Activated naive CD8-positive, alpha-beta T cell treated with anti-CD3 and anti-CD28 coated beads, Interleukin-2, amount 50 U/mL, for 24 hours (primary cell): Measurements from ENCODE around the gene PPP2R2B.

Experiments
- ATAC-seq: fragments of 150-1000 bp; cut with Tn5 transposase; one replicate; pipeline ENCODE4 v1.10.0; 2021
- DNase-seq: peaks from one replicate; pipeline ENCODE4 v3.0.0; 2021
- H3K27ac Mint-ChIP-seq: one replicate; pipeline ENCODE4 v1.8.0; 2021; ENCODE audit warnings: mild to moderate bottlenecking, mixed read lengths
- H3K27me3 Mint-ChIP-seq: one replicate; pipeline ENCODE4 v1.8.0; 2021; ENCODE audit warnings: mixed read lengths
- H3K36me3 Mint-ChIP-seq: one replicate; pipeline ENCODE4 v1.8.0; 2021; ENCODE audit warnings: low read depth, mixed read lengths
- H3K4me1 Mint-ChIP-seq: one replicate; pipeline ENCODE4 v1.8.0; 2021; ENCODE audit warnings: mixed read lengths
- H3K4me3 Mint-ChIP-seq: one replicate; pipeline ENCODE4 v1.8.0; 2021; ENCODE audit warnings: mild to moderate bottlenecking, moderate library complexity, mixed read lengths
- H3K9me3 Mint-ChIP-seq: one replicate; pipeline ENCODE4 v1.8.0; 2021; ENCODE audit warnings: mixed read lengths

PPP2R2B gene

DNA sequence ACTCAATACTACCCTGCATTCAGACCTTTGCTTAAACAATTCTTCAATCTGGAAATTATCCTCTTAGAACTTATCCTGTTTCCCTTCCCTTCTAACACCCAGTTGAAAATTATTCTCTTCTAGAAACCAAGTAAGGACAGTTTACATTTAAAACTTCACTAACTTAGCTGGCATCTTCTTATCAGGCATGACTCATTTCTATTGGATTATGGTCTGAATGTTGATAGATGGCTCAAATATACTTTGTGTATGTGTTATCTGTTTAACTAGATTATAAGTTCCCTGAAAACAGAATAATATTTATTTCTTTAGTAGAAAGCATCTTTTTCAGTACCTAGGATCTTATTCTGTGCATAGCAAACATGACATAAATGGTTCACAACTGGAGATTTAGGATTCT, 161.9 kb downstream of the PPP2R2B start:
- ATAC-seq, result no peak

DNA sequence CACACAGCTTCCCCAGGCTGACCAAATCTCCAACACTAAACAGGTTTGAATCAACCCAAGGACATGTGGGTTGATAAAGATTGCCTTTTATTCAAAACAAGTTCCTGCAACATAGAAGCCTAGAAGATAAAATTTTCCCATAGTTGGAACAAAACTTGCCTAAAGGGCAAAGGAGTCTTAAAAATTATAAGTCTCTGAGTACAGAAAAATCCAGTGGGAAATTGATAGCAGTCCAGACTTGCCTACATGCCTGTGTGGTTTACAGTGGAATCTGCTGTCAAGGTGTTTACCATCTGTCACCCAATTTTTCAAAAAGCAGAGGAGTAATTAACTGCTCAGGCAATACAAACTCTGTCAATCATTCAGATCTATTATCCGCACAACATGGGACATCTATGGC, 168.2 kb downstream of the PPP2R2B start:
- no peak overlapping the region for H3K27ac Mint-ChIP-seq
- H3K27me3 Mint-ChIP-seq, result no peaks in the 10 kb centered on the region
- peaks cover 4% of the 10 kb centered on the region for H3K9me3 Mint-ChIP-seq
- H3K4me3 Mint-ChIP-seq, result no peak overlapping the region
- DNase-seq (no peak), ATAC-seq (no peak)
- no peaks in the 10 kb centered on the region for H3K36me3 Mint-ChIP-seq
- H3K4me1 Mint-ChIP-seq, result no peaks in the 10 kb centered on the region

More for the DNA sequence above, 161.9 kb downstream of the PPP2R2B start:
- H3K9me3 Mint-ChIP-seq, result no peaks in the 10 kb centered on the region
- DNase-seq, result no peak
- no peaks in the 10 kb centered on the region for H3K4me1 Mint-ChIP-seq
- H3K27ac Mint-ChIP-seq, result no peak overlapping the region
- H3K27me3 Mint-ChIP-seq, result no peaks in the 10 kb centered on the region
- no peaks in the 10 kb centered on the region for H3K36me3 Mint-ChIP-seq
- H3K4me3 Mint-ChIP-seq, result no peak overlapping the region

DNA sequence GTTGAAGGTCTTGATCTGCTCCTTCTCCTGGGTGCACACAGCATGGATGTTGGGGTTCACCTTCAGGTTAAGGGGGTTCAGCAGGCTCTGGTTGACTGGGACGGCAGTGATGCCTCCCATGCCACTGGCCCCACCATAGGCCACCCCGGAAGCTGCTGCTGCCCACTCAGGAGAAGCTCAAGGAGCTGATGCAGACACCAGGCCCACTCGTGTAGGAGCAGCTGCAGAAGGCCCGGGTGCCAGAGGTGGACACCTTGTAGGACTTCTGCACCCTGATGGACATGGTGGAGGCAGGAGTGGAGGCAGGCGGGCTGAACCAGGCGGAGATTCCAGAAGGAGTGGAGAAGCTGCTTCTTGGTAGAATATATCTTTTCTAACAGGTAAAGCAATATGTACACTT, 171.2 kb downstream of the PPP2R2B start:
- DNase-seq (no peak), ATAC-seq (no peak)
- Mint-ChIP-seq H3K27ac (no peak overlapping the region), H3K4me1 (peaks cover 4% of the 10 kb centered on the region), H3K27me3 (no peaks in the 10 kb centered on the region), H3K4me3 (no peak overlapping the region), H3K9me3 (peaks cover 4% of the 10 kb centered on the region), H3K36me3 (no peaks in the 10 kb centered on the region)

DNA sequence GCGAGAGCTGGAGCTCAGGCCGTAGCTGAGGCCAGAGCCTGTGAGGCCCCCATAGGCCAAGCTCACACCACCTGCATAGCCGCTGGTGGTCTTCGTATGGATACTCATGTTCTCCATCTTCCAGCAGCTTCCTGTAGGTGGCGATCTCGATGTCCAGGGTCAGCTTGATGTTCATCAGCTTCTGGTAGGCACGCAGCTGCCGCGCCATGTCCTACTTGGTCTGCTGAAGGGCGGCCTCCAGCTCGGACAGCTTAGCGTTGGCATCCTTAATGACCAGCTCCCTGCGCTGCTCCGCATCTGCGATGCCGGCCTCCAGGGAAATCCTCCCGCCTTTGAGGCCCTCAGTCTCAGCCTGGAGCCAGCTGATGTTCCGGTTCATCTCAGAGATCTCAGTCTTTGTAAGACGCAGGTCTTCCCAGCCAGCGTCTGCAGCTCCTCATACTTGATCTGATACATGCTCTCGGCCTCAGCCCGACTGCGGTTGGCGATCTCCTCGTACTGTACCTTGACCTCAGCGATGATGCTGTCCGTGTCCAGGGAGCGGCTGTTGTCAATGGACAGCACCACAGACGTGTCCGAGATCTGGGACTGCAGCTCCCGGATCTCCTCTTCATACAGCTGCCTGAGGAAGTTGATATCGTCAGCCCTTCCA, 172.1 kb downstream of the PPP2R2B start:
- Mint-ChIP-seq H3K27ac (no peak overlapping the region), H3K9me3 (peaks cover 4% of the 10 kb centered on the region), H3K36me3 (no peaks in the 10 kb centered on the region), H3K4me3 (no peak overlapping the region), H3K27me3 (no peaks in the 10 kb centered on the region), H3K4me1 (peaks cover 4% of the 10 kb centered on the region)
- no peak for DNase-seq
- no peak for ATAC-seq

DNA sequence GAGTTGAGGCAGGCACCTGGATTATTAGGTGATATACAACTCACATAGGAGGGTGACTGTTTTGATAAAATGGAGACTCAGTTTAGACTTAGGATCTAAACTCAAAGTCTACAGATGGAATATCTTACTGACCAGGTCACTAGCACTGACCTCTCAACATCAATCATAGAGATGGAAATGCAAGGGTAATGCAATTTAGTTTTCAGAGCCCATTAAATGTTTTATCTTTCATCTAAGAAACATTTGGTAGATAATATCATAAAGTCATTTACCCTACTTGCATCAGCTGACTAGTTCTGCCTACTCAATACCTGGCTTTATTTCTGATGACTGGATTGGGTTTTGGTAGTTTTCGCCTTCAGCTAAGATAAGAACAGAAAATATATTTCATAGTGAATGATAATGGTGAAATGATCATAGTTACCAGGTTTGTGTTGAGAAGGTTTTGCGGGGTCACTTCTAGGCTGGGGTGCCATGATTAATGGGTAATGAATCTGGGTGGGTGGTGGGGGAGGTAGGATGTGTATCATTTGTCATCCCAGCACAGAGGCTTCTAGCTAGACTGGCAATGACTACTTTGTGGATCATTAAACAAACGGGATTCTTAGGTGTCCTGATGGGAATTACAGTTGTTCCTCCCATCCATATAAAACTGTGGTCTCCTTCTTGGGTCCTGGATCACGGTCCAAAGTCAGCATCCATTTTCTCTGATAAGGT, 173.4 kb downstream of the PPP2R2B start:
- Mint-ChIP-seq H3K4me1 (peaks cover 4% of the 10 kb centered on the region), H3K36me3 (no peaks in the 10 kb centered on the region), H3K4me3 (no peak overlapping the region), H3K27ac (no peak overlapping the region), H3K9me3 (peaks cover 4% of the 10 kb centered on the region), H3K27me3 (no peaks in the 10 kb centered on the region)
- ATAC-seq (no peak), DNase-seq (no peak)

DNA sequence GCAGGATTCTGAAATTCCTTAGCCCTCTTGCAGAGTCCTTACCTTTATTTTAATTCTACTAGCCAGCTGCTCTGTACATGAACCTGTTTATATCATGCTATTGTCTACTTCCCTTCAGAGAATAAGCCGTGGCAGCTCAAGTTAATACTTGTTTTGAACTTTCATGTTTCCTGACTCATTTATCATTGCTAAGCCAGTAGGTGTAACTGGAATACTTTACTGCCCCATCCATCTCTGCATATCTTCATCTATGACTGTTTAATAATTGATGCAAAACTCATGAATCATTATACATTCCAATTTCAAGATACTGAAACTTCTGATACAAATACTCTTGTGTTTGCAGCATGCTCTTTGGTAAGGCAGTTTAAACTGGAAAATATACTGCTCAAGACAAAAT, 174.7 kb downstream of the PPP2R2B start:
- ATAC-seq (no peak), DNase-seq (no peak)
- H3K36me3 Mint-ChIP-seq, result no peaks in the 10 kb centered on the region
- H3K27ac Mint-ChIP-seq, result no peak overlapping the region
- H3K27me3 Mint-ChIP-seq, result no peaks in the 10 kb centered on the region
- H3K4me3 Mint-ChIP-seq, result no peak overlapping the region
- no peaks in the 10 kb centered on the region for H3K9me3 Mint-ChIP-seq
- H3K4me1 Mint-ChIP-seq, result peaks cover 4% of the 10 kb centered on the region

DNA sequence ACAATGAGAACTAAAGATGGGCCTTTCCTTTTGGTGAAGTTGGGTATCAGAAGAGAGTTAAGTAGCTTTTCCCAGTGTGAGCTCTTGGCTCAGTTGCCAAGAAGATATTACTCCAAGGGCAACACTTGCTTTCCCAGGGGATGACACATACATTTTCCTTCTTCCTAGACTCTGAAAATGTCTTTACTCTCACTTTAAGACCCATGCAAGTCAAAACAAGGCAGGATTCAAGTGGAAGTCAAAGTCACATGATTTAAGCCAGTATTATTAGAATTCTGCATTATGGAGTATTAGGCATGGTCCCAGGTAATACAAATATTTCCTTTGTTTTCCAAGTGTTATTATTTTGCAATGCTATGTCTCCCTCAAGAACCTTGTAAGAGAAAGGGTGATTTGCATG, 175.1 kb downstream of the PPP2R2B start:
- H3K9me3 Mint-ChIP-seq, result no peaks in the 10 kb centered on the region
- H3K27me3 Mint-ChIP-seq, result no peaks in the 10 kb centered on the region
- no peak overlapping the region for H3K4me3 Mint-ChIP-seq
- H3K36me3 Mint-ChIP-seq, result no peaks in the 10 kb centered on the region
- H3K27ac Mint-ChIP-seq, result no peak overlapping the region
- DNase-seq (no peak), ATAC-seq (no peak)
- peaks cover 6% of the 10 kb centered on the region for H3K4me1 Mint-ChIP-seq

DNA sequence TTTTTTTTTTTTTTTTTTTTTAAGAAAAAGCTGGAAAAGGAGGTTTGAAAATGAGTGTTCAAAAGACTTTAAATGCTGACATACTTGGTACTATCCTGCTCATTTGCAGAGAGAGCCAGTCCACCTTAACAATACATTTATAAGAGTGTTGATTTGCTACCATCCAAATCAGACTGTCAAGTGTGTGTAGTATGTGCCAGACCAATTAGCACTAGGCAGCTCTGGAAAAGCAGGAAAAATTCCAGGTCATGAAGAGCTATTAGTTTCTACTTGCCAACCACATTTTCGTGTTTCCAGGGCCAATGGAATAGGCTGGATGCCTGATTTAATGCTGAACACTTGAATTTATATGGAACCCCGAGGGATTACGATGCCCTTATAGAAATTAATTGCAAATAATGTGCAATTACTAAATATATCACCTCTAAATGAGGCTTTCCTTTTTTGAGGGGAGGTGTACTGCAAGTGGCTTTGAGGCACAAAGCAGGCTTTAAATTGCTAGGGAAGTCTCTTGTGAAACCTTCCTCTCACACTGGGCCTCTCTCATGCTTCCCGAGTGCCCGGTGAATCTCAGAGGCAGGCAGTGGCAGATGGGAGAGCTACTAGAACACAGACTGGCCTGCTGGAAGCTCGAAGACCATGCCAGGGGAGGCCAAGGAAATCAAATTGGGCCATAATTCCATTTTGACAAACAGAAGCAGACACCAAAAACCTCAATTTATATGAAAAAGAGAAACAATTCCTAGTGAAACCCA, 178.7 kb downstream of the PPP2R2B start:
- DNase-seq (no peak), ATAC-seq (no peak)
- H3K27ac Mint-ChIP-seq, result no peak overlapping the region
- H3K9me3 Mint-ChIP-seq, result no peaks in the 10 kb centered on the region
- H3K4me3 Mint-ChIP-seq, result no peak overlapping the region
- H3K27me3 Mint-ChIP-seq, result no peaks in the 10 kb centered on the region
- H3K36me3 Mint-ChIP-seq, result no peaks in the 10 kb centered on the region
- peaks cover 6% of the 10 kb centered on the region for H3K4me1 Mint-ChIP-seq

DNA sequence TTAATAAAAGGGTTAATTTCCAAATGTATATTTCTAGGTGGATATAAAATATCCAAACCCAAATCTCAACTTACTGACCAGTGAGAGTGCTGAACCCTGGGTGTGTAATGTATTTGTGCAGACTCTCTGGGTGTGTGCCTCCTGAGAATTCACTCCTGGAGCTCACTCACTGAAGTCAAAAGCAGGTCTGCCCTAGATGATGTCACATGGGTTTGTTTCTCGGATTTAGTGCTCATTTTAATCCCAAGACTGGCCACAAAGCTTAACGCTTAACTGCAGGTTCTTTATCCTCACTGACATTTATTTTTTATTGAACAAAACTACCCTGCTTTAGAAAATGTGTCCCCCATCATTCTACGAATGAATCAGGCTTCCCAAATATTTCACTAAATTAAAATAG, 179.4 kb downstream of the PPP2R2B start:
- Mint-ChIP-seq H3K27ac (no peak overlapping the region), H3K36me3 (no peaks in the 10 kb centered on the region), H3K4me3 (no peak overlapping the region), H3K4me1 (peaks cover 6% of the 10 kb centered on the region), H3K9me3 (no peaks in the 10 kb centered on the region), H3K27me3 (no peaks in the 10 kb centered on the region)
- ATAC-seq (no peak), DNase-seq (no peak)

DNA sequence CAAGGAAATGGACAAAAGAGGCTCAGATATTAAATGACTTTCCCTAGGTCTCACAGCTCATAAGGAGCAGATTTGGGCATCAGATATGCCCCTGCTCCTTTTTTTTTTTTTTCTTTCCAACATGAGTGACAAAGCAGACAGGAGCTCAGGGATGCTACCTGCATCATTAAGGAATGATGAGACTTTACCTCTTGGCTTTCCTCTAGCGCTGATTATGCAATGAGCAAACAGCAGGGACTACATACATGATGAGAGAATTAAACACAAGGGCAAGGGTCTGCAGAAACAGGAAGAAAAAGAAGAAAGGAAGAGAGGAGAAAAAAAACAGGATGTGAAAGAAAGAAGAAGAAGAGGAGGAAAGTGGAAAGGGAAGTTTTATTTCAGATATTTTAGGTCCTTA, 179.9 kb downstream of the PPP2R2B start:
- Mint-ChIP-seq H3K4me3 (no peak overlapping the region), H3K9me3 (no peaks in the 10 kb centered on the region), H3K36me3 (no peaks in the 10 kb centered on the region), H3K27me3 (no peaks in the 10 kb centered on the region), H3K27ac (no peak overlapping the region), H3K4me1 (peaks cover 6% of the 10 kb centered on the region)
- DNase-seq (no peak), ATAC-seq (no peak)

DNA sequence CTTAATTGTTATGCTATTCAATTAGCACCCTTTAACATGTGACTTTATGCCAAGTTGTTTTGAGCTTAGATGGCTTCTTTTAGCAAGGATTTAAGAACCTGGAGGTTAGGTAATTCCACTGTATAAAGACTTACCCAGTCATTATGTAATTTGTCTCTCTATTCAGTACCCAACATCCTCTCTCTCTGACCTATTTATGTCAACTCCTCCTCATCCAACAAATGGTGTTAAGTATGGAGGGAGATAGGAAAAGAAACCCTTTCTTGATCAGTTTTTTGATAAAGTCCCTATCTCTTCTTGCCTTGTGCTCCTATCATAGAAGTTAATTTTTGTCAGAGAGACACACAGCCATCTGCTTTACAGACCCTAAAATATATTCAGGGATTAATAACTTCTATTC, 181.3 kb downstream of the PPP2R2B start:
- Mint-ChIP-seq H3K9me3 (no peaks in the 10 kb centered on the region), H3K4me1 (peaks cover 2% of the 10 kb centered on the region), H3K27ac (no peak overlapping the region), H3K36me3 (no peaks in the 10 kb centered on the region), H3K4me3 (no peak overlapping the region), H3K27me3 (no peaks in the 10 kb centered on the region)
- DNase-seq, result no peak
- no peak for ATAC-seq

DNA sequence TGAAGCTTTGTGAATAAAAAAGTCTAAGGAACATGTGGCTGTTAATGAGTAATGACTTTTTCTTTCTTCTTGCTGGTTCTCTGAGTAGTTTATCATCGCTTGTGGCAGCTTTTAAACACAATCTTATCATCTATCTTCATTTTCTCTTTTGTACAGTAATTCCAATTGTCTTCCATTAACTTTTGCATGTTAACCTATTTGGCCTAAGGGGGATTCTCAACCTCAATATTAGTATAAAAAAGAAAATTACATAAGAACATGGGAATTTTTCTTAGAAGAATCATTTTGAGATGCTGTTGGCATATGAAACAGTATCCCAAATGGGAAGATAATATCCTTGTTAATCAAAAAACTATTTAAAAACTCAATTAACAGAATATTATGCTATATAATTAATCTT, 182.9 kb downstream of the PPP2R2B start:
- Mint-ChIP-seq H3K27ac (no peak overlapping the region), H3K9me3 (no peaks in the 10 kb centered on the region), H3K4me1 (peaks cover 2% of the 10 kb centered on the region), H3K36me3 (no peaks in the 10 kb centered on the region), H3K4me3 (no peak overlapping the region), H3K27me3 (no peaks in the 10 kb centered on the region)
- DNase-seq (no peak), ATAC-seq (no peak)

DNA sequence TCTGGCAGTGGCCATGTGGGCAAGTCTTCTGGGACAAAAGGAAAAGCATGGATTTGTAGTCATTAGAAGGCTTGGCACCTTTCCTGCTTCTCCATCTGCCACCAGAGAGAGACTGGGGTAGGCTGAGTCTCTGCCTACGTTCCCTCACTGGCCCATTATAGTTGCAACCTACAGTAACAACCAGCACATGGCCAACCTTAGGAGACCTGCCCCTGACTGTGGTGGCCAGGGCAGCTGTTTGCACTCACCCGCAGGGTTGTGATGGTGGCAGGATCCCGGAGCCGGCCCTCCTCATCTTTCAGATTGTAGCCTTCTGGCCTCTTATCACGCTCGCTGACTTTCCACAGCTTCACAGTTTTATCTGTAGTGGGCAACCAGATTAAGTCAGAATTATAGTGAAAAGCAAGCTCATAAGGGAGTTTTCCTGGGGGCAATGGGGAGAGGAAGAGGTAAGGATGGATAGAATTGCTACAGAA, 187.6 kb downstream of the PPP2R2B start:
- Mint-ChIP-seq H3K4me3 (no peak overlapping the region), H3K36me3 (no peaks in the 10 kb centered on the region), H3K4me1 (no peaks in the 10 kb centered on the region), H3K9me3 (no peaks in the 10 kb centered on the region), H3K27ac (no peak overlapping the region), H3K27me3 (no peaks in the 10 kb centered on the region)
- ATAC-seq (no peak), DNase-seq (no peak)

DNA sequence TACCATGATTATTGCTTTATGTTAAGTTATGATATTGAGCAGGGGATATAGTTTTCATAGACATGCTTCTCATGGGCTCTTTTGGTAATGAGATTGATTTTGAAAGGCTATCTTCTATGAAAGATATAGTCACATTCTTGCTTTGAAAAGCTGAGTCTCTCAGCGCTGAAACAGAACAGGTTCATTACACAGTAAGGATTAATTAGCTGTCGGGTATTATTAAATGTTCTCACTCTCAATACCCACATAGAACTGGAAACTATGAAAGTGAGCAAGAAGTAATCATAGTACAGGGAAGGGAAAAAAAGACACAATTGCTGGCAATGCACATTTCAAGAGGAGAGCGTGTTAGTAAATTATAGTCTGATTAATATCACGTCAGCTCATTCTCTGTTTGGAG, 190.9 kb downstream of the PPP2R2B start:
- Mint-ChIP-seq H3K36me3 (no peaks in the 10 kb centered on the region), H3K4me3 (no peak overlapping the region), H3K27ac (no peak overlapping the region), H3K9me3 (no peaks in the 10 kb centered on the region), H3K27me3 (no peaks in the 10 kb centered on the region), H3K4me1 (no peaks in the 10 kb centered on the region)
- ATAC-seq (no peak), DNase-seq (no peak)

DNA sequence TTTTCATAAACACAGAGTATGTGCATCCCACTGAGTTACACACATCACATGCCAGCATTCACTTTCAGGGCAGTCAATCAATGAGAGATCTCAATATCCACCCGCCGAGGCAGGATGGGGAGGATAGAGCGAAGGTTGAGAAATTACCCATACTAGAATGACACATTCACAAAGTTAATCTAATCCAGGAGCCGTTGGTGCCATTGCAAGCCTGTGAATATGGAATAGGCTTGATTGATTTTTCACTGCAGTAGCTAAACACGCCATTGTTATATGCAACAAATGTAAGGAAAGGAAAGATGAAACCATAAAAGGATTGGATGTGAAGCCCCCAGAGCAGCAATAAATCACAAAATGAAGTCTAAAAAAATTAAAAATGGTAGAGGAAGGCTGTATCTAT, 194.7 kb downstream of the PPP2R2B start:
- no peak overlapping the region for H3K27ac Mint-ChIP-seq
- DNase-seq (no peak), ATAC-seq (no peak)
- no peaks in the 10 kb centered on the region for H3K27me3 Mint-ChIP-seq
- no peaks in the 10 kb centered on the region for H3K4me1 Mint-ChIP-seq
- H3K9me3 Mint-ChIP-seq, result no peaks in the 10 kb centered on the region
- H3K4me3 Mint-ChIP-seq, result no peak overlapping the region
- no peaks in the 10 kb centered on the region for H3K36me3 Mint-ChIP-seq
